Mesothelial cell of epicardium (in vitro differentiated cells): Measurements from ENCODE around the gene PREX1. TPM values are rescaled to one million over a fixed set of nuclear protein-coding genes. Genes with fewer than 3 reads are reported as not detected.
A peak's percentile ranks its signal among the peaks of the same experiment; 100 is the strongest.

Source experiments
- DNase-seq, 2 experiments: peaks; one replicate each; pipeline ENCODE4 v3.0.0; 2021; ENCODE audit warnings: low spot score in 2 of 2; ENCODE audit not compliant: unreplicated experiment in 2 of 2
- H3K27ac Mint-ChIP-seq: 2 replicates; pipeline ENCODE4 v1.8.0; 2021; ENCODE audit warnings: mixed read lengths
- H3K27me3 Mint-ChIP-seq: 2 replicates; pipeline ENCODE4 v1.8.0; 2021; ENCODE audit warnings: low read depth, mixed read lengths
- H3K36me3 Mint-ChIP-seq: 2 replicates; pipeline ENCODE4 v1.8.0; 2021; ENCODE audit warnings: mixed read lengths
- H3K4me1 Mint-ChIP-seq: 2 replicates; pipeline ENCODE4 v1.8.0; 2021; ENCODE audit warnings: mixed read lengths
- H3K4me3 Mint-ChIP-seq: 2 replicates; pipeline ENCODE4 v1.8.0; 2021; ENCODE audit warnings: mild to moderate bottlenecking, moderate library complexity, mixed read lengths
- H3K9me3 Mint-ChIP-seq: 2 replicates; pipeline ENCODE4 v1.8.0; 2021; ENCODE audit warnings: mixed read lengths
- CTCF ChIP-seq: fragments of 200-600 bp; sonication (generic); IDR thresholded peaks from one replicate; pipeline ENCODE4 v1.5.0; 2021; ENCODE audit warnings: antibody characterized with exemption; ENCODE audit not compliant: unreplicated experiment
- total RNA-seq: library from RNA; stranded (reverse); gene quantifications from 3 replicates; pipeline ENCODE4 v1.2.1, GENCODE V29; 2021

The PREX1 gene
- total RNA-seq, 1 donor from 2014 or later = 8.3 TPM

- TF ChIP-seq CTCF = no peak
- peaks cover 16% of the 10 kb centered on the region for H3K4me1 Mint-ChIP-seq
- no peaks in the 10 kb centered on the region for H3K36me3 Mint-ChIP-seq
- no peak overlapping the region for H3K27ac Mint-ChIP-seq
- H3K27me3 Mint-ChIP-seq = peaks cover 24% of the 10 kb centered on the region
- no peak for DNase-seq
- H3K4me3 Mint-ChIP-seq = no peak overlapping the region
- H3K9me3 Mint-ChIP-seq = peaks cover 8% of the 10 kb centered on the region
Measured at GRCh38 chr20:48819089-48819488, 8.7 kb downstream of the PREX1 start.

GRCh38 chr20:48818481-48818987 lies 9.3 kb downstream of the PREX1 start:
- Mint-ChIP-seq H3K36me3 (no peaks in the 10 kb centered on the region), H3K9me3 (peaks cover 8% of the 10 kb centered on the region), H3K4me1 (peaks cover 16% of the 10 kb centered on the region), H3K4me3 (no peak overlapping the region), H3K27ac (peak overlapping the region; percentile 60), H3K27me3 (peaks cover 21% of the 10 kb centered on the region)
- DNase-seq = no peak
- no peak for TF ChIP-seq CTCF

GRCh38 chr20:48818031-48818370 lies 9.8 kb downstream of the PREX1 start:
- Mint-ChIP-seq H3K9me3 (peaks cover 8% of the 10 kb centered on the region), H3K27ac (no peak overlapping the region), H3K4me1 (peaks cover 16% of the 10 kb centered on the region), H3K27me3 (peaks cover 17% of the 10 kb centered on the region), H3K4me3 (no peak overlapping the region), H3K36me3 (no peaks in the 10 kb centered on the region)
- no peak for DNase-seq
- no peak for TF ChIP-seq CTCF

GRCh38 chr20:48817367-48818030 lies 10.3 kb downstream of the PREX1 start:
- DNase-seq = no peak
- Mint-ChIP-seq H3K27me3 (peaks cover 13% of the 10 kb centered on the region), H3K4me3 (no peak overlapping the region), H3K36me3 (no peaks in the 10 kb centered on the region), H3K27ac (no peak overlapping the region), H3K9me3 (peaks cover 8% of the 10 kb centered on the region), H3K4me1 (peaks cover 16% of the 10 kb centered on the region)
- no peak for TF ChIP-seq CTCF

- H3K27ac Mint-ChIP-seq = no peak overlapping the region
- no peak for DNase-seq
- H3K9me3 Mint-ChIP-seq = peaks cover 8% of the 10 kb centered on the region
- TF ChIP-seq CTCF = no peak
- H3K27me3 Mint-ChIP-seq = peaks cover 7% of the 10 kb centered on the region
- peaks cover 16% of the 10 kb centered on the region for H3K4me1 Mint-ChIP-seq
- no peaks in the 10 kb centered on the region for H3K36me3 Mint-ChIP-seq
- H3K4me3 Mint-ChIP-seq = no peak overlapping the region
Measured at GRCh38 chr20:48816282-48817205, 11.3 kb downstream of the PREX1 start.
